ENCODE results near the gene LBP. TPM values are rescaled to one million over a fixed set of nuclear protein-coding genes. Genes with fewer than 3 reads are reported as not detected.

The LBP gene
- total and polyA plus RNA-seq, 2 of the 13 experiments (the other 11 are each of a cell fraction or from before 2014, with no cell fraction given), result 0.07 to 0.20 TPM

GRCh38 chr20:38343311-38344106 lies 2.8 kb upstream of the LBP start (continued):
- TF ChIP-seq, protein P1, sequence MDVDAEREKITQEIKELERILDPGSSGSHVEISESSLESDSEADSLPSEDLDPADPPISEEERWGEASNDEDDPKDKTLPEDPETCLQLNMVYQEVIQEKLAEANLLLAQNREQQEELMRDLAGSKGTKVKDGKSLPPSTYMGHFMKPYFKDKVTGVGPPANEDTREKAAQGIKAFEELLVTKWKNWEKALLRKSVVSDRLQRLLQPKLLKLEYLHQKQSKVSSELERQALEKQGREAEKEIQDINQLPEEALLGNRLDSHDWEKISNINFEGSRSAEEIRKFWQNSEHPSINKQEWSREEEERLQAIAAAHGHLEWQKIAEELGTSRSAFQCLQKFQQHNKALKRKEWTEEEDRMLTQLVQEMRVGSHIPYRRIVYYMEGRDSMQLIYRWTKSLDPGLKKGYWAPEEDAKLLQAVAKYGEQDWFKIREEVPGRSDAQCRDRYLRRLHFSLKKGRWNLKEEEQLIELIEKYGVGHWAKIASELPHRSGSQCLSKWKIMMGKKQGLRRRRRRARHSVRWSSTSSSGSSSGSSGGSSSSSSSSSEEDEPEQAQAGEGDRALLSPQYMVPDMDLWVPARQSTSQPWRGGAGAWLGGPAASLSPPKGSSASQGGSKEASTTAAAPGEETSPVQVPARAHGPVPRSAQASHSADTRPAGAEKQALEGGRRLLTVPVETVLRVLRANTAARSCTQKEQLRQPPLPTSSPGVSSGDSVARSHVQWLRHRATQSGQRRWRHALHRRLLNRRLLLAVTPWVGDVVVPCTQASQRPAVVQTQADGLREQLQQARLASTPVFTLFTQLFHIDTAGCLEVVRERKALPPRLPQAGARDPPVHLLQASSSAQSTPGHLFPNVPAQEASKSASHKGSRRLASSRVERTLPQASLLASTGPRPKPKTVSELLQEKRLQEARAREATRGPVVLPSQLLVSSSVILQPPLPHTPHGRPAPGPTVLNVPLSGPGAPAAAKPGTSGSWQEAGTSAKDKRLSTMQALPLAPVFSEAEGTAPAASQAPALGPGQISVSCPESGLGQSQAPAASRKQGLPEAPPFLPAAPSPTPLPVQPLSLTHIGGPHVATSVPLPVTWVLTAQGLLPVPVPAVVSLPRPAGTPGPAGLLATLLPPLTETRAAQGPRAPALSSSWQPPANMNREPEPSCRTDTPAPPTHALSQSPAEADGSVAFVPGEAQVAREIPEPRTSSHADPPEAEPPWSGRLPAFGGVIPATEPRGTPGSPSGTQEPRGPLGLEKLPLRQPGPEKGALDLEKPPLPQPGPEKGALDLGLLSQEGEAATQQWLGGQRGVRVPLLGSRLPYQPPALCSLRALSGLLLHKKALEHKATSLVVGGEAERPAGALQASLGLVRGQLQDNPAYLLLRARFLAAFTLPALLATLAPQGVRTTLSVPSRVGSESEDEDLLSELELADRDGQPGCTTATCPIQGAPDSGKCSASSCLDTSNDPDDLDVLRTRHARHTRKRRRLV (CRISPR knock-in tag; IDR thresholded peaks at IDR 0.05), result peak; percentile 60; the same call in 1 of the 2 replicates
- TF ChIP-seq RNF2 (conservative IDR thresholded peaks at IDR 0.05; ENCODE audit: low read depth), result peak; percentile 48; the same call in 1 of the 2 replicates
- peak; percentile 67 for TF ChIP-seq IRF9 (CRISPR knock-in tag; IDR thresholded peaks at IDR 0.05; ENCODE audit: borderline replicate concordance)
- peak; percentile 77 for TF ChIP-seq RXRB (CRISPR knock-in tag; IDR thresholded peaks at IDR 0.05; ENCODE audit: borderline replicate concordance)
- peak; percentile 77; the same call in 1 of the 2 replicates for TF ChIP-seq KDM4B (CRISPR knock-in tag; IDR thresholded peaks at IDR 0.05)
- peak; percentile 78; the same call in 1 of the 2 replicates for TF ChIP-seq DNMT1 (CRISPR knock-in tag; IDR thresholded peaks at IDR 0.05)
- no peak for TF ChIP-seq ZNF264 (CRISPR knock-in tag; IDR thresholded peaks at IDR 0.05)
- peak; percentile 33; the same call in 1 of the 2 replicates for TF ChIP-seq ARID4A (CRISPR knock-in tag; IDR thresholded peaks at IDR 0.05; ENCODE audit: borderline replicate concordance)
- peak; percentile 61; the same call in 1 of the 2 replicates for TF ChIP-seq MTF2 (CRISPR knock-in tag; IDR thresholded peaks at IDR 0.05; ENCODE audit: borderline replicate concordance)
- no peak for TF ChIP-seq STAG1 (CRISPR knock-in tag; IDR thresholded peaks at IDR 0.05)
- no peak for TF ChIP-seq POLR2AphosphoS2 (IDR thresholded peaks at IDR 0.05; ENCODE audit: low read depth, low read length)
- TF ChIP-seq THAP11 (CRISPR knock-in tag; IDR thresholded peaks at IDR 0.05), result peak; percentile 82
- peak; percentile 91 for TF ChIP-seq ZNF30 (CRISPR knock-in tag; IDR thresholded peaks at IDR 0.05)
- TF ChIP-seq BRCA1 (CRISPR knock-in tag; IDR thresholded peaks at IDR 0.05), result no peak
- no peak for TF ChIP-seq PPARG (CRISPR knock-in tag; conservative IDR thresholded peaks at IDR 0.05)
- no peak for TF ChIP-seq ATAD3A (CRISPR knock-in tag; IDR thresholded peaks at IDR 0.05)
- no peak for TF ChIP-seq AGO2 (optimal IDR thresholded peaks at IDR 0.05; ENCODE audit: low read depth, low read length)
